ENCODE data around the gene SMIM1.
"Not testable (repeated sequence)": the region's sequence is repeated elsewhere in the genome, so short reads cannot be mapped to it uniquely, and the experiment has no call there.

Gene SMIM1

DNA sequence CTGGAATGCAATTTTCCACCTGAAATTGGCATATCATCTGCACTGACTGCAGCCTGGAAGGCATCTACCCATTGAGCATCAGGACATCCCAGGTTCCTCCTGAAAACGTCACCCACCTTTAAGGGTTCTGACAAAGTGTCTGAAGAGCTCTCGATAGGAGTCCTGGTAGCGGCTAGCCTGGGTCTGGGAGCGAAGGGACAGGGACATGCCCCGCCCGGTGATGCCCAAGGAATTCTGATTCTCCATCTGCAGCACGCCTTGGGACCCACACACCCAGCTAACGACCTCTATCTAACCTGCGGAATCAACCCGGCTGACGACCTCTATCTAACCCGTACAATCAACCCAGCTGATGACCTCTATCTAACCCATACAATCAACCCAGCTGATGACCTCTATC is 33.6 kb upstream of the SMIM1 start:
- no peak for DNase-seq

DNA sequence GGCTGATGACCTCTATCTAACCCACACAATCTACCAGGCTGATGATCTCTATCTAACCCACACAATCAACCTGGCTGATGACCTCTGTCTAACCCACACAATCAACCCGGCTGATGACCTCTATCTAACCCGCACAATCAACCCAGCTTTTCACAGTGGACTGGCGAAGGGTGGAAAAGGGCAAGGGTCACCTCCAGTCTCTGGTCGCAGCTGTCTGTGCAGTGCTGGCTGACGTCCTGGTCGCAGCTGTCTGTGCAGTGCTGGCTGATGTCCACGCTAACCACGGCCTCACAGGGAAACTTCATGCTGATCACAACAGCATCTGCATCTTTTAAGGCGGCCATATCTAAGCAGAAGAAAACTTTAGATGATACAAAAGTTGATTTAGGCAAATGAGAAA is 32.5 kb upstream of the SMIM1 start:
- no peak for DNase-seq

GRCh38 chr1:3740752-3741151 is 31.8 kb upstream of the SMIM1 start:
- no peak for DNase-seq

DNA sequence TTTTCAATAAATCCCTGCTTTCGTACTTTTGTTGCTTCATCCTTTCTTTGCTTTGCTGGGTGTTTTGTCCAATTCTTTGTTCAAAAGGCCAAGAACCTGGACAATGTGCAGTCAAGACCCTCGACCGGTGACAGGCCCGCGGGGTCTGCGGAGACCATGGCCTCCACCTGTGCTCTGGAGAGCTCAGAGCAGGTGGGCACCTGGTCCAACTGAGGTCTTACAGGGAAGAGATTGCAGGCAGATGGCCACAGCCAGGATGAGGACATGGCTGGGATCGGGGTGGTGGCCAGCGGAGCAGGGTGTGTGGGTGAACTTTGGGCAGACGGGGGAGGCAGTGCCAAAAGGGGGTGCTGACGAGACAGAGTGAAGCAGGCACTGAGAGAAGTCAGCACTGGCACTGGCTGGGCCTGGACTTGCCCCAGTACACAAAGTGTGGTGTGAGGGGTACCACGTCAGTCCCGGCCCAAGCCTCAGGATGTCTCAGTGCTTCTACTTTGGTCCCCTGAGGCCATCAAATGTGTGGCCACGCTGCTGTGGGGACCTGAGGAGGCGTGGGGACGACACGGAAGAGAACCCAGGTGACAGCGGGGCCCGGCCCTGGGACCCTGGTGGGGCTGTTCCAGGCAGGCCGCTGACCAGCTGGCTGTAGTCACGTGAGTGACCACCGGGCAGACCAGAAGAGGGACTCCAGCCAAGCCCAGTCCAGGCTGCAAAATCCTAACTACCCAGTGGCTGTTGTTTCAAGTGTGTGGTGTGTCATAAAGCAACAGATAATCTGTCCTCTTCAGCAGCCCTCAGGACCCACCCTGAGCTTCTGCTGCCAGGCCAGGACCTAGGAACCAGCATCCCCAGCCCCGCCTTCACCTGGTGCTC is 30.7 kb upstream of the SMIM1 start:
- no peak for DNase-seq

DNA sequence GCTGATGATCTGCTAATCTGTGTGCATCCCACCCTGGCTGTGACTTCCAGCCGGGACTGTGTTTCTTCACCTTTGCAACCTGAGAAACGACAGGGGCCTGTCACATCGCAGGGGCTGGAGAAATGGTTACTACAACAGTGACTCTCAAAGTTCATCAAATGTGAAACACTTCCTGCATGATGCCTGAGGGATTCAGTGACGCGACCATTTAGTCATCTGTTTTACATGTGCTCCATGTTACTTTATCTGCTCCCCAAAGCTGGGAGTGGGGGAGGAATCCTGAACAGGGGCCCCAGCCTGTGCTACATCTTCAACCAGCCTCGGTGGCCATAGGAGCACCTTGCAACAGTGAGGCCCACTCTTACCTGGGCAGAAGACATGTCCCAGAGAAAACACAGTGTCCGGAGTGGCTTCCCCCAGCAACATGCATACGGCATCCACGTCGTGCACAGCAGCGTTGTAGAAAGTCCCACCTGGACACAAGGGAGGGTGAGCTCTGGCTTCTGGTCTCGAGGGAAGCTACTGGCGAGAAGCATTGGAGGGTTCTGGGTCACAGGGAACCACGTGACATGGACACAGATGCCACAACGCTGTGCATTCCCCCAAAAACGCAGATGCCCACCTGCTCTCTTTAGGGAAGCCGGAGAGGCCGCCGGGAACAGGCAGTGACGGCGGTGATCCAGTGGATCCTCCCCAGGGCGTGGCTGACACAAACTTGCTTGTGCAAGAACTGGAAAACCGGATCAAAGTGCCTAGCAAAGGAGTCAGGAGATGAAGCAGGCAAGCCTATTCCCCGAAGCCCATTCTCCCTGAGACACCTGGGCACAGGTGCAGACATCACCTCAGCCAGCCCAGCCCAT is 29.9 kb upstream of the SMIM1 start:
- no peak for DNase-seq

GRCh38 chr1:3743421-3743820 is 29.1 kb upstream of the SMIM1 start:
- no peak for DNase-seq

DNA sequence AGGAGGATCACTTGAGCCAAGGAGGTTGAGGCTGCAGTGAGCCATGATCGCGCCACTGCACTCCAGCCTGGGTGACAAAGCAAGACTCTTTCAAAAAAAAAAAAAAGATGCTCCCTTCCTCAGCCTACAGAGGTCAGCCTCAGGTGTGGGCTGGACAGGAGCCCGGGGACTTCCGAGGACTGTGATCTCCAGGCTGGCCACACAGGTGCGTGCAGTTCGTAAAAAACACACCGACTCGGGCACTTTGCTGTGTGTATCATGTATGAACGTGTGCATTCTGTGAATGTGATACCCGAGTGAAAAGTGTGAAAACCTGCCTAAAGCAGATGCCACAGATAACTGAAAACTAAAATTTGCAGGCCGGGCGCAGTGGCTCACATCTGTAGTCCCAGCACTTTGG is 28.7 kb upstream of the SMIM1 start:
- DNase-seq, result no peak

DNA sequence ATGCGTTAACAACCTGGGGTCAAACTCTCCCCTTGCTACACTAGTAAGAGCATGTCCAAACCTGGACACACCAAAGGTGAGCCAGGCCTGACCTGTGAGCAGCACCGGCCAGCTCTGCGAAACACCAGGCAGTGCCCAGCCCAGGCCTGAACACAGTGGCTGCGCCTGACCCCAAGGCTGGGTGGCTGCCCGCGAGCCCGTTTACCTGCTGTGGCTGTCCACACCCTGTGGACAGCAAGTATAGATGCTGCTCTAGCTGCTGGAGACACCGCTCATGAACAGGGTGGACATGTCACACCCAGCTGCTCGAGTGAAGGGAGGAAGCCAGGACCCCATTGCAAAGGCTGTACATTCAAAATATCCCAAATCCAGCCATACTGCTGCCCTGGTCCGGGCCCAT is 27.9 kb upstream of the SMIM1 start:
- no peak for DNase-seq

GRCh38 chr1:3745071-3745470 is 27.5 kb upstream of the SMIM1 start:
- no peak for DNase-seq

DNA sequence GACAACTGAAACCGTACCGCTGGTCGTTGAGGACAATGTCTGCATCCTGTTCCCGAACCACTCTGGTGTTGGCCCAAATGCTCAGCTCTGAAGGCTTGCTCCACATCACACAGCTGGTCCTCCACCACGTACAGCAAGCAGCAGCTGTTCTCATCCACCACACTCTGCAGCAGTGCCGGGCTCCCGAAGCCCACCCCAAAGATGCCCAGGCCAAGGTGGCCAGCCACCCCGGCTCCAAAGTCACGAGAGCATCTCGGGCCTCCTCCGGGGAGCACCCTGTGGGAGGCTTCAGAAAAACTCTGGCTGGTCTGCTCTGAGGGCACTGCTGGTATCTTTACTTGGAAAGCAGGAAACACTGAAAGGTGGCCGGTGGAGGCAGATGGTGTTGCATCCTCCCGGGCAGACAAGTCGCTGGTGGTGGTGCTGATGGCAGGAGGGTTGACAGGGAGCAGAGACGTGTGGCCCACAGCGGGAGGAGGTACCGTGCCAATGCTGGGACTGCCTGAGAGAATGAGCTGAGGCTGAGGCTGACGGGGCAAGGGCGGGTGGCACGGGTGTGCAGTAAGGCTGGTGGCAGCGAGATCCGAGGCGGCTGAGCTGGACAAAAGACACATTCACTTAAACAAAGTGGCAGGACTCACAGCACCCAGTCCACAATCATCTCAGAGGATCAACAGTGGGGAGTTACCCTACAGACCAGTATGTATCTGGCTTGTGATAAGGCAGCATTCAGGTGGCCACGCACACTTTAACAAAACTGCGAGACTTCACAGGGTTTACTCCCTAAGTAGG is 26.8 kb upstream of the SMIM1 start:
- no peak for DNase-seq

GRCh38 chr1:3746389-3746829 is 26.1 kb upstream of the SMIM1 start:
- no peak for DNase-seq

- no peak for DNase-seq
These were observed 25.6 kb upstream of the SMIM1 start for GRCh38 chr1:3746830-3747521.

GRCh38 chr1:3747522-3747848 is 25.1 kb upstream of the SMIM1 start:
- DNase-seq, result no peak

DNA sequence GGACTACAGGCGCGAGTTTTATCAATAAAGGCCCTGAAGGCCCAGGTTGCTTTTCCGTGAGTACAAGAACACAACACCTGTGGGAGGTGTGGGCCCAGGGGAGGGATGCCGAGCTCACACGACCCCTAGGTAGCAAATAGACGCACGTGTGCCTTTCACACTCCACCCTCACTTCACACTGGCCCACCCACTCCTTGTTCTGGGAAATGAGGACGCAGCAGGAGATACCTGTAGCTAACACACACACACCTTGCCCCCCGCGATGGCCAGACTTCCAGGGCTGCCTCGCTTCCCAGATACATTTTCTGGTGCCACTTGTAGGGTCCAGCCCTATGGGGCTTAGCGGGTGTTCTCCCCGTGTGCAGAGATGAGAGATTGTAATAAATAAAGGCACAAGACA is 24.6 kb upstream of the SMIM1 start:
- DNase-seq, result no peak

- DNase-seq, result not testable (repeated sequence)
These were observed 24.1 kb upstream of the SMIM1 start for GRCh38 chr1:3748316-3748900.

DNA sequence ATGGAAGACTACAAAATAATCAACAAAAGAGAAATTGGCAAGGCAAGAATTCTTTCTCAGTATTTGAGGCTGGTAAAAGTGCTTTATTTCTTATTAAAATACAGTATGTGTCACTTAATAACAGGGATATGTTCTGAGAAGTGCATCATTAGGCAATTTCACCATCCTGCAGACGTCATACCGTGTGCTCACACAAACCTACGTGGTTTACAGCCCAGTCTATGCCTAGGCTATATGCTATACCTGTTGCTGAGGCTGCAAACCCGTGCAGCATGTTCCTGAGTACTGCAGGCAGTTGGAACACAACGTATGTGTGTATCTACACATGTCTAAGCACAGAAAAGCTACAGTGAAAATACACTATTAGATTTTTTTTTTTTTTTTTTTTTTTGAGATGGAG is 23.0 kb upstream of the SMIM1 start:
- no peak for DNase-seq

DNA sequence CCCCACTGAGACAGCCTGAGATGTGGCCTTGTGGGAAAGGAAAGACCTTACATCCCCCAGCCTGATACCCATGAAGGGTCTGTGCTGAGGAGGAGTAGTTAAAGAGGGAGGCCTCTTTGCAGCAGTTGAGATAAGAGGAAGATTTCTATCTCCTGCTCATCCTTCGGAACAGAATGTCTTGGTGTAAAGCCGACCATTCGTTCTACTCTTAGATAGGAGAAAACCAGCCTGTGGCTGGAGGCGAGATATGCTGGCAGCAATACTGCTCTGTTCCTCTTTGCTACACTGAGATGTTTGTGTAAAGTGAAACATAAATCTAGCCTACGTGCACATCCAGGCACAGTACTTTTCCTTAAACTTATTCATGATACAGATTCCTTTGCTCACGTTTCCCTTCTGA is 21.8 kb upstream of the SMIM1 start:
- DNase-seq, result no peak

- no peak for DNase-seq
These were observed 20.1 kb upstream of the SMIM1 start, which contains the start of gene CCDC27 for GRCh38 chr1:3752400-3752945. CCDC27 (plus strand) TSS chr1:3752450; CDS start chr1:3752482, 32 bp downstream.

DNA sequence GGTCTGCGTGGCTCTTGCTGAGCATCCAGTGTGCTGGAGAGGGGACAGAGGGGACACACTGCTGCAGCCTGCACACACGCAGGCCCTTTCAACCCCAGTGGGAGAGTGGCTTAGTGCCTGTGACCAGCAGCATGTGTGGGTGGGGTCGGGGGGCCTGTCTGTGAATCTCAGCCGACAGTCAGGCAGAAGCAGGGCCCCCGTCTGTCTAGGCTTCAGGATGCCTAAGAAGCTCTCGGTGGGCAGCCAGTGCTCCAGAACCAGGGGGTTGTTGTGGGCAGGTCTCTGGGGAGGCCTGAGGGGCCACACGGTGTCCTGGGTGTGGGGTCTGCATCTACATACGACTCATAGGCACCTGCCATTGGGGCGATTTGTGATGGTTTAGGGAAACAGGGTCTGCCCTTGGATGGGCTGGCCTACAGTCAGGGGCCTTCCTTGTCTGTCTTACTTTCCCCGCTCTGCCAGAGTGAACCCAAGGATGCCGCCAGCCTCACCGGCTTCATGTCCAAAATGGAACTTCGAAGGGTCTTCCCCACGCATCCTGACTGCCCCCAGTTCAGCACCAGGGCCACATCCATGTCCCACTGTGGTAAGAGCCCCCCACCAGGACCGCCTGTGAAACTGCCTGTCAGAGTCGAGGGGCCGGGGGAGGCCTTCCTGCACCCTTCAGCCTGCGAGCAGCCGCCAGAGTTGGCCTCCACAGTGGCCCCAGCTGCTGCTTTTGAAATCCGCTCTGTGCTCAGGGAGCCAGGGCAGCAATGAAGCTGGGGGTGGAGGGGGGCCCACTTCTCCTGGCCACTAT is 18.7 kb upstream of the SMIM1 start:
- DNase-seq, result no peak

DNA sequence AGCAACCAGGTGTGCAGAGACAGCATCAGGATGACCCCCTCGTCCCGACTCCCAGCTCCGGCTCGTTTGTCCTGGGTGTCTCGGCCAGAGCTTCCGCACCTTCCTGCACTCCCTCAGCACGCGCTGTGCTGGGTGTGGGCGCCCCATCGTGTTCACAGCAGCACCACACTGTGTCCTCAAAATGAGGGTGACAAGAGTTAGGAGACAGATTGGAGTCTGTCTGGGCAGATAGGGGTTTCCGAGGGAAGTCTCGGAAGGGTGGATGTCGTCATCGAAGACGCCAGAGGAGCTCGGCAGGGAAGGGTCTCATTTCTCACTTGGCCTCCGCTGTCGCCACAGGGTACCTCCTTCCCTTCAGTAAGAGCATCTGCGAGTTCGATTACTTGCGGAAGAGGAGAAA is 16.2 kb upstream of the SMIM1 start:
- DNase-seq, result no peak

DNA sequence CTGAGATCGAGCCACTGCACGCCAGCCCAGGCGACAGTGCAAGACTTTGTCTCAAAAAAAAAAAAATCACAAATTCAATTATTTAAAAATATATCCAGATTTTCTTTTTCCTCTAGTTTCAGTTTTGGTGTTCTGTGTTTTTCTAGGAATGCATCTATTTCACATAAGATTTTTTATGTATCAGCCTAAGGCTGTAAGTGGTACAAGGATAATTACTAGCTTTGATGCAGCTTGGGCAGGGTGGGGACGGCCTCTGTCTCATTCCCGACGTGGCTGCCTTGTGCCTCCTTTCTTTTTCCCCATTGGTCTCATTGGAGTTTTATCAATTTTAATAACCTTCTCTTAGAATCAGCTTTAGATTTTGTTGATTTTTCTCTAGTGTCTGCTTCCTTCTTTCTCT is 13.4 kb upstream of the SMIM1 start:
- DNase-seq, result no peak

Data from amniotic stem cell (primary cell).